ENCODE data around the gene UBXN4.

- TF ChIP-seq USF2 (IDR thresholded peaks at IDR 0.05; ENCODE audit: low read depth, low read length) (no peak), MXI1 (IDR thresholded peaks at IDR 0.05; ENCODE audit: borderline replicate concordance, low read depth, low read length) (no peak), CTCF (conservative IDR thresholded peaks at IDR 0.05; ENCODE audit: low read depth, low read length) (no peak), POLR2A (IDR thresholded peaks at IDR 0.05; ENCODE audit: low read depth, low read length) (no peak), BHLHE40 (IDR thresholded peaks at IDR 0.05; ENCODE audit: low read depth, low read length) (no peak), MAFK (IDR thresholded peaks at IDR 0.05; ENCODE audit: low read depth, low read length) (no peak), RCOR1 (IDR thresholded peaks at IDR 0.05; ENCODE audit: insufficient replicate concordance, low read length) (no peak), SMC3 (IDR thresholded peaks at IDR 0.05; ENCODE audit: low read depth, low read length) (no peak), FOS (IDR thresholded peaks at IDR 0.05; ENCODE audit: low read depth, low read length) (no peak), CEBPB (IDR thresholded peaks at IDR 0.05; ENCODE audit: low read depth, low read length) (no peak), CHD1 (IDR thresholded peaks at IDR 0.05; ENCODE audit: low read depth, low read length) (no peak)
Observed at GRCh38 chr2:135821190-135821589, 79.5 kb downstream of the UBXN4 start.

Data from IMR-90 (cell line).